Suppressor macrophage treated with lipopolysaccharide for 1 hour (primary cell): ENCODE results near the gene GPRIN2.

Experiments used
- DNase-seq, 3 donors: peaks; one replicate each; pipeline ENCODE4 v3.0.0-alpha.2; 2020 to 2022

The GPRIN2 gene

GRCh38 chr10:46565591-46566332 is 9.3 kb upstream of the GPRIN2 start:
- DNase-seq = peak; percentile 65 to 82 (median 78)

GRCh38 chr10:46560952-46561351 is 4.5 kb upstream of the GPRIN2 start:
- DNase-seq = no peak

GRCh38 chr10:46560381-46560780 is 3.9 kb upstream of the GPRIN2 start:
- DNase-seq = no peak

- DNase-seq = no peak
Observed at GRCh38 chr10:46559231-46559671, 2.8 kb upstream of the GPRIN2 start.

GRCh38 chr10:46558392-46559185 is 2.1 kb upstream of the GPRIN2 start:
- DNase-seq = no peak

- no peak for DNase-seq
Observed at GRCh38 chr10:46558122-46558391, 1.6 kb upstream of the GPRIN2 start.

GRCh38 chr10:46557319-46558121 is 1.1 kb upstream of the GPRIN2 start:
- no peak for DNase-seq

GRCh38 chr10:46555713-46556514 is 544 bp downstream of the GPRIN2 start:
- DNase-seq = no peak

- DNase-seq = no peak
Observed at GRCh38 chr10:46555366-46555712, 1.1 kb downstream of the GPRIN2 start.

GRCh38 chr10:46554166-46554781 is 2.2 kb downstream of the GPRIN2 start:
- no peak for DNase-seq

GRCh38 chr10:46553238-46554049 is 3.0 kb downstream of the GPRIN2 start:
- DNase-seq = no peak

- no peak for DNase-seq
Observed at GRCh38 chr10:46552526-46553237, 3.8 kb downstream of the GPRIN2 start.

- DNase-seq = no peak
Observed at GRCh38 chr10:46551701-46552525, 4.5 kb downstream of the GPRIN2 start.

- no peak for DNase-seq
Observed at GRCh38 chr10:46550795-46551700, 5.4 kb downstream of the GPRIN2 start.

GRCh38 chr10:46550076-46550790 is 6.2 kb downstream of the GPRIN2 start:
- no peak for DNase-seq

GRCh38 chr10:46549171-46550075 is 7.0 kb downstream of the GPRIN2 start:
- no peak for DNase-seq

GRCh38 chr10:46548498-46549090 is 7.9 kb downstream of the GPRIN2 start:
- DNase-seq = no peak
